Measurements from ENCODE around the gene GNA15.

GRCh38 chr19:3167533-3168272 is 31.9 kb downstream of the GNA15 start:
- TF ChIP-seq CTCF (IDR thresholded peaks at IDR 0.05; ENCODE audit: borderline replicate concordance, extremely low read depth, low read length, poor library complexity, severe bottlenecking): no peak
- no peak for TF ChIP-seq EZH2 (IDR thresholded peaks at IDR 0.05; ENCODE audit: borderline replicate concordance, low read depth, low read length, severe bottlenecking)
